ENCODE results near the gene ZBTB11. TPM values are rescaled to one million over a fixed set of nuclear protein-coding genes. Genes with fewer than 3 reads are reported as not detected.

Gene ZBTB11
- total and polyA plus RNA-seq, 2 experiments from 2014 or later: 5.1 to 19.0 TPM

- no peak overlapping the region for H3K27ac ChIP-seq
- no peaks in the 10 kb centered on the region for H3K9me2 ChIP-seq (replicated peaks; ENCODE audit: insufficient read depth)
- H3K4me3 ChIP-seq: no peak overlapping the region
- no peaks in the 10 kb centered on the region for H3K27me3 ChIP-seq
- H3K4me2 ChIP-seq: no peak overlapping the region
- H3K9me3 ChIP-seq (ENCODE audit: low read depth): no peaks in the 10 kb centered on the region
- no peaks in the 10 kb centered on the region for H3K79me2 ChIP-seq
- H3K4me1 ChIP-seq (ENCODE audit: insufficient read depth): no peaks in the 10 kb centered on the region
- TF ChIP-seq EZH2 (IDR thresholded peaks at IDR 0.05; ENCODE audit: borderline replicate concordance) (no peak), EZH2phosphoT487 (IDR thresholded peaks at IDR 0.05; ENCODE audit: low read depth, severe bottlenecking, unreplicated experiment) (no peak)
- TF ChIP-seq, protein P1, sequence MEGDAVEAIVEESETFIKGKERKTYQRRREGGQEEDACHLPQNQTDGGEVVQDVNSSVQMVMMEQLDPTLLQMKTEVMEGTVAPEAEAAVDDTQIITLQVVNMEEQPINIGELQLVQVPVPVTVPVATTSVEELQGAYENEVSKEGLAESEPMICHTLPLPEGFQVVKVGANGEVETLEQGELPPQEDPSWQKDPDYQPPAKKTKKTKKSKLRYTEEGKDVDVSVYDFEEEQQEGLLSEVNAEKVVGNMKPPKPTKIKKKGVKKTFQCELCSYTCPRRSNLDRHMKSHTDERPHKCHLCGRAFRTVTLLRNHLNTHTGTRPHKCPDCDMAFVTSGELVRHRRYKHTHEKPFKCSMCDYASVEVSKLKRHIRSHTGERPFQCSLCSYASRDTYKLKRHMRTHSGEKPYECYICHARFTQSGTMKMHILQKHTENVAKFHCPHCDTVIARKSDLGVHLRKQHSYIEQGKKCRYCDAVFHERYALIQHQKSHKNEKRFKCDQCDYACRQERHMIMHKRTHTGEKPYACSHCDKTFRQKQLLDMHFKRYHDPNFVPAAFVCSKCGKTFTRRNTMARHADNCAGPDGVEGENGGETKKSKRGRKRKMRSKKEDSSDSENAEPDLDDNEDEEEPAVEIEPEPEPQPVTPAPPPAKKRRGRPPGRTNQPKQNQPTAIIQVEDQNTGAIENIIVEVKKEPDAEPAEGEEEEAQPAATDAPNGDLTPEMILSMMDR (IDR thresholded peaks at IDR 0.05; ENCODE audit: poor library complexity): no peak
- H3K36me3 ChIP-seq (replicated peaks; ENCODE audit: insufficient read depth, low read depth): no peaks in the 10 kb centered on the region
- H2AFZ ChIP-seq: no peak overlapping the region
- DNase-seq (ENCODE audit: low spot score): no peak
- no peaks in the 10 kb centered on the region for H4K20me1 ChIP-seq (ENCODE audit: insufficient read depth, poor library complexity, severe bottlenecking)
These were observed 47.7 kb downstream of the ZBTB11 start for GRCh38 chr3:101629219-101629618.

DNA sequence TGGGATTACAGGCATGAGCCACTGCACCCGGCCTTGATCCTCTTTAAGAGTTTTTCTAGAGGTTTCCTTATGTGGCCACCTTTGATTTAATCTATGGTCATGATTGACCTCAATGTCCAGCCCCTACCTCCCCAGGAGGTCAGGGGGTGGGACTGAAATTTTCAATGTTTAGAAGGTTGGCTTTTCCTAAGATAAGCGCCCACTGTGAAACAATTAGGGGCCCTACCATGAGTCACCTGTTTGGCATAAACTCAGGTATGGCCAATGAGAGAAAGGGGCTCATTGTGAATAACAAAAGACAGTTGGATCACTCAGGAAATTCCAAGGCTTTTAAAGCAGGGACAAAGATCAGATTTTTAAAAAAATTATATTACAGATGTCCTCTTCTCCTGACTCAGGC lies 51.1 kb downstream of the ZBTB11 start:
- H4K20me1 ChIP-seq (ENCODE audit: insufficient read depth, poor library complexity, severe bottlenecking): no peaks in the 10 kb centered on the region
- 89% methylated on average over 2 of the region's 2 CpGs for WGBS (ENCODE audit: low lambda C conversion rate, missing lambda C conversion rate)

DNA sequence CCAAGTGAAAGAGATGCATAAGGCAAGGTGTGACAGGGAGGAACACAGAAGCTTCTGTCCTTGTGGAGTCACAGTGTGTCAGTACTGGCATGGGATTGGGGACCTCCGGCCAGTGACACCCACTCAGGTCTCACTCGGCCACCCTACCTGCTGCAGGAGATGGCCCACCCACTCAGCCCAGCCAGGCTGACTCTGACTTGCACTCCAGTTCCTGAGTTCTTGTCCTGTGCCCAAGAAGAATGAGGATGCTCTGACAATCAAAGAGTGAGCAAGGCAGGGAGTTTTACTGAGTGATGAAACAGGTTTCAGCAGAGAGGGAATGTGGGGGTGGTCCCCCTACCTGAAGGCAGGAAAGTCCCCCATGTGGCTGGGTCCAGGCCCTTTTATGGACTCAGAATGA lies 52.1 kb downstream of the ZBTB11 start:
- TF ChIP-seq EZH2 (IDR thresholded peaks at IDR 0.05; ENCODE audit: borderline replicate concordance): no peak
- no peak for TF ChIP-seq EZH2phosphoT487 (IDR thresholded peaks at IDR 0.05; ENCODE audit: low read depth, severe bottlenecking, unreplicated experiment)
- TF ChIP-seq, protein P1 (IDR thresholded peaks at IDR 0.05; ENCODE audit: poor library complexity): no peak
- no peaks in the 10 kb centered on the region for H3K27me3 ChIP-seq
- no peaks in the 10 kb centered on the region for H3K79me2 ChIP-seq
- no peak for DNase-seq (ENCODE audit: low spot score)
- H3K36me3 ChIP-seq (replicated peaks; ENCODE audit: insufficient read depth, low read depth): no peaks in the 10 kb centered on the region
- H3K4me2 ChIP-seq: no peak overlapping the region
- H3K27ac ChIP-seq: no peak overlapping the region
- H2AFZ ChIP-seq: no peak overlapping the region
- no peaks in the 10 kb centered on the region for H4K20me1 ChIP-seq (ENCODE audit: insufficient read depth, poor library complexity, severe bottlenecking)
- no peaks in the 10 kb centered on the region for H3K9me2 ChIP-seq (replicated peaks; ENCODE audit: insufficient read depth)
- no peaks in the 10 kb centered on the region for H3K4me1 ChIP-seq (ENCODE audit: insufficient read depth)
- no peaks in the 10 kb centered on the region for H3K9me3 ChIP-seq (ENCODE audit: low read depth)
- WGBS (ENCODE audit: low lambda C conversion rate, missing lambda C conversion rate): 79% methylated on average over 2 of the region's 2 CpGs
- H3K4me3 ChIP-seq: no peak overlapping the region

More for the DNA sequence above, 51.1 kb downstream of the ZBTB11 start:
- no peaks in the 10 kb centered on the region for H3K4me1 ChIP-seq (ENCODE audit: insufficient read depth)
- no peaks in the 10 kb centered on the region for H3K9me3 ChIP-seq (ENCODE audit: low read depth)
- no peak overlapping the region for H3K4me2 ChIP-seq
- no peak overlapping the region for H3K27ac ChIP-seq
- H3K79me2 ChIP-seq: no peaks in the 10 kb centered on the region
- DNase-seq (ENCODE audit: low spot score): no peak
- TF ChIP-seq, protein P1 (IDR thresholded peaks at IDR 0.05; ENCODE audit: poor library complexity): no peak
- TF ChIP-seq EZH2 (IDR thresholded peaks at IDR 0.05; ENCODE audit: borderline replicate concordance): no peak
- no peak for TF ChIP-seq EZH2phosphoT487 (IDR thresholded peaks at IDR 0.05; ENCODE audit: low read depth, severe bottlenecking, unreplicated experiment)
- no peaks in the 10 kb centered on the region for H3K9me2 ChIP-seq (replicated peaks; ENCODE audit: insufficient read depth)
- no peak overlapping the region for H2AFZ ChIP-seq
- H3K4me3 ChIP-seq: no peak overlapping the region
- H3K36me3 ChIP-seq (replicated peaks; ENCODE audit: insufficient read depth, low read depth): no peaks in the 10 kb centered on the region
- H3K27me3 ChIP-seq: no peaks in the 10 kb centered on the region

DNA sequence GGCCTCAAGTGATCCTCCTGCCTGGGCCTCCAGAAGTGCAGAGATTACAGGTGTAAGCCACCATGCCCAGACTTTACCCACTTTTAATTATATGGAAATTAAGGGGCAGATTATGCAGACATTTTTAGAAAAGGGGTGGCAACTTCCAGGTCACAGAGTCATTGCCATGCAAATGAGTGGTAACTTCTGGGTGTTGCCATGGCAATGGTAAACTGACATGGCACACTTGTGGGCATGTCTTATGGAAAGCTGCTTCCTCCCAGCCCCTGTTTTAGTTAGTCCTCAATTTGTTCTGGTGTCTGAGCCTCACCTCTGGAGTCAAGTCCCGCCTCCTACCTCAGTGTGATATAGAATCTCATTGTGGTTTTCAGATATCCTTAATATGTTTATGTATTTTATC lies 53.3 kb downstream of the ZBTB11 start:
- no peak overlapping the region for H3K4me3 ChIP-seq
- H3K4me2 ChIP-seq: no peak overlapping the region
- TF ChIP-seq, protein P1 (IDR thresholded peaks at IDR 0.05; ENCODE audit: poor library complexity): no peak
- no peak for TF ChIP-seq EZH2 (IDR thresholded peaks at IDR 0.05; ENCODE audit: borderline replicate concordance)
- no peak for TF ChIP-seq EZH2phosphoT487 (IDR thresholded peaks at IDR 0.05; ENCODE audit: low read depth, severe bottlenecking, unreplicated experiment)
- H3K27me3 ChIP-seq: no peaks in the 10 kb centered on the region
- no peak overlapping the region for H2AFZ ChIP-seq
- no peaks in the 10 kb centered on the region for H3K9me3 ChIP-seq (ENCODE audit: low read depth)
- H4K20me1 ChIP-seq (ENCODE audit: insufficient read depth, poor library complexity, severe bottlenecking): no peaks in the 10 kb centered on the region
- H3K79me2 ChIP-seq: no peaks in the 10 kb centered on the region
- H3K27ac ChIP-seq: no peak overlapping the region
- no peaks in the 10 kb centered on the region for H3K4me1 ChIP-seq (ENCODE audit: insufficient read depth)
- WGBS (ENCODE audit: low lambda C conversion rate, missing lambda C conversion rate): 94% methylated on average over 1 of the region's 1 CpG
- DNase-seq (ENCODE audit: low spot score): no peak
- no peaks in the 10 kb centered on the region for H3K9me2 ChIP-seq (replicated peaks; ENCODE audit: insufficient read depth)
- H3K36me3 ChIP-seq (replicated peaks; ENCODE audit: insufficient read depth, low read depth): no peaks in the 10 kb centered on the region

Data from hepatocyte (in vitro differentiated cells).